Stomach (tissue), 9 donors: Measurements from ENCODE around the gene OR51B4. TPM values are rescaled to one million over a fixed set of nuclear protein-coding genes. Genes with fewer than 3 reads are reported as not detected.

Source experiments
- DNase-seq, 2 donors: peaks; one replicate each; pipeline versions ENCODE4 v3.0.0 to v3.0.0-alpha.2; 2013 to 2019
- H3K27ac ChIP-seq, 5 donors: fragments of 200-600 bp in 4 of 5; sonication (generic) in 4 of 5; one replicate each; pipeline ENCODE4 v1.5.1; 2013 to 2019; ENCODE audit warnings: mild to moderate bottlenecking in 1 of 5, moderate library complexity in 1 of 5
- H3K27me3 ChIP-seq, 3 donors: fragments of 200-600 bp; sonication (generic); one replicate each; pipeline ENCODE4 v1.5.1; 2017 to 2019; ENCODE audit warnings: mixed run types in 1 of 3
- H3K36me3 ChIP-seq, 4 donors: fragments of 200-600 bp; sonication (generic); 1 replicate in 3 of 4; 2 replicates in 1 of 4; pipeline ENCODE4 v1.5.1; 2016 to 2019
- H3K4me1 ChIP-seq, 4 donors: fragments of 200-600 bp; sonication (generic); one replicate each; pipeline ENCODE4 v1.5.1; 2016 to 2019
- H3K4me3 ChIP-seq, 4 donors: fragments of 200-600 bp; sonication (generic) in 3 of 4; one replicate each; pipeline ENCODE4 v1.5.1; 2016 to 2019; ENCODE audit warnings: mild to moderate bottlenecking in 1 of 4
- H3K9me3 ChIP-seq, 4 donors: fragments of 200-600 bp; sonication (generic); one replicate each; pipeline ENCODE4 v1.5.1; 2016 to 2019
- EP300 ChIP-seq: sonication (generic); formaldehyde crosslinking; IDR thresholded peaks from one replicate; pipeline ENCODE4 v1.6.1; 2017; ENCODE audit warnings: antibody characterized with exemption
- POLR2A ChIP-seq, 4 donors: fragments of 450-650 bp; IDR thresholded peaks; one replicate each; pipeline ENCODE4 v1.6.1; 2016; ENCODE audit warnings: antibody characterized with exemption in 4 of 4, control low read depth in 2 of 4, mild to moderate bottlenecking in 1 of 4, moderate library complexity in 1 of 4
- POLR2AphosphoS5 ChIP-seq, 3 donors: sonication (generic); formaldehyde crosslinking; IDR thresholded peaks; one replicate each; pipeline ENCODE4 v1.6.1; 2016; ENCODE audit warnings: antibody characterized with exemption in 3 of 3
- WGBS, 5 donors: extraction: QIAGEN DNeasy Blood & Tissue Kit in 3 of 5; methylation state at CpG; one replicate each; pipeline versions ENCODE4 v1.1.5 to v1.1.7; 2013 to 2018; 5-methylcytosine and 5-hydroxymethylcytosine counted together
- intact Hi-C: fragments of 100-400 bp; cut with DNase I; formaldehyde crosslinking; loops from one replicate; pipeline ENCODE4 v1.15.1; 2023; ENCODE audit warnings: low total_unique reads
- polyA plus RNA-seq, 3 donors: library from polyadenylated mRNA; stranded (reverse); fragments of 200-250 nt; gene quantifications; one replicate each; pipeline ENCODE4 v1.2.3, GENCODE V29; 2013
- total RNA-seq, 5 donors: library from RNA; depleted of rRNA; stranded (reverse); fragments of >200 nt; gene quantifications; one replicate each; pipeline versions ENCODE4 v1.1.0 to v1.2.3, GENCODE V29; 2014 to 2016
- TF ChIP-seq, protein P1 (sequence below), 7 experiments: fragments of 450-650 bp in 4 of 7; fragments of 200-600 bp in 3 of 7; sonication (generic) in 3 of 7; IDR thresholded peaks; one replicate each; pipeline ENCODE4 v1.5.1; 2016 to 2019; ENCODE audit warnings: antibody characterized with exemption in 7 of 7, control low read depth in 2 of 7, mild to moderate bottlenecking in 1 of 7
- donor health status: healthy with polysubstance abuse.
- donor health status: Bipolar disorder and iron deficiency.
- donor health status: healthy.

Gene OR51B4
- total and polyA plus RNA-seq, 8 donors, result not detected

DNA sequence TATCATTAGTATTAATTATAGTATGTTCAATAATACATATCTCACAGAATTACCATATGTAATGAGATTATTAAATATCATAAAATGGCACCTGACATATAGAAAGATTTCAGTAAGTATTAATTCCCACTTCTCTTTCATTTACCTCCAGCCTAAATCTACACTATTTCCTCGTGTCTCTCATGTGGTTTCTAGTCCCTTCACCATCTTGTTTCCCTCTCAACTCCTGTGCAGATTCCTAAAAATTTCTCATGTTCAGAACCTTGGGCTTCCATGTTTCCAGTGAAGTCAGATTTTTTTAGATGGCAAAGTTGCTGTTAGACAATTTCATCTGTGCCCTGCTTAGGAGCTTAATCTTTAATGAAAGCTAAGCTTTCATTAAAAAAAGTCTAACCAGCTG lies 17.9 kb downstream of the OR51B4 start:
- H3K4me3 ChIP-seq, result no peak overlapping the region
- no peaks in the 10 kb centered on the region for H3K4me1 ChIP-seq
- H3K27me3 ChIP-seq, result no peaks in the 10 kb centered on the region
- 60 to 78% (median 67%) methylated on average over 1 of the region's 1 CpG for WGBS, 5 donors
- H3K9me3 ChIP-seq, result no peaks in the 10 kb centered on the region
- no peak for TF ChIP-seq POLR2A (IDR thresholded peaks at IDR 0.05)
- TF ChIP-seq EP300, result no peak
- TF ChIP-seq POLR2AphosphoS5 (IDR thresholded peaks at IDR 0.05), result no peak
- TF ChIP-seq, protein P1, sequence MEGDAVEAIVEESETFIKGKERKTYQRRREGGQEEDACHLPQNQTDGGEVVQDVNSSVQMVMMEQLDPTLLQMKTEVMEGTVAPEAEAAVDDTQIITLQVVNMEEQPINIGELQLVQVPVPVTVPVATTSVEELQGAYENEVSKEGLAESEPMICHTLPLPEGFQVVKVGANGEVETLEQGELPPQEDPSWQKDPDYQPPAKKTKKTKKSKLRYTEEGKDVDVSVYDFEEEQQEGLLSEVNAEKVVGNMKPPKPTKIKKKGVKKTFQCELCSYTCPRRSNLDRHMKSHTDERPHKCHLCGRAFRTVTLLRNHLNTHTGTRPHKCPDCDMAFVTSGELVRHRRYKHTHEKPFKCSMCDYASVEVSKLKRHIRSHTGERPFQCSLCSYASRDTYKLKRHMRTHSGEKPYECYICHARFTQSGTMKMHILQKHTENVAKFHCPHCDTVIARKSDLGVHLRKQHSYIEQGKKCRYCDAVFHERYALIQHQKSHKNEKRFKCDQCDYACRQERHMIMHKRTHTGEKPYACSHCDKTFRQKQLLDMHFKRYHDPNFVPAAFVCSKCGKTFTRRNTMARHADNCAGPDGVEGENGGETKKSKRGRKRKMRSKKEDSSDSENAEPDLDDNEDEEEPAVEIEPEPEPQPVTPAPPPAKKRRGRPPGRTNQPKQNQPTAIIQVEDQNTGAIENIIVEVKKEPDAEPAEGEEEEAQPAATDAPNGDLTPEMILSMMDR (IDR thresholded peaks at IDR 0.05), result no peak
- intact Hi-C loops, result no loop called here
- no peak overlapping the region for H3K27ac ChIP-seq
- DNase-seq, result no peak
- no peaks in the 10 kb centered on the region for H3K36me3 ChIP-seq

GRCh38 chr11:5283086-5283485 lies 18.7 kb downstream of the OR51B4 start:
- Histone ChIP-seq H3K27ac (no peak overlapping the region), H3K4me1 (no peaks in the 10 kb centered on the region), H3K36me3 (no peaks in the 10 kb centered on the region), H3K4me3 (no peak overlapping the region), H3K9me3 (no peaks in the 10 kb centered on the region), H3K27me3 (no peaks in the 10 kb centered on the region)
- TF ChIP-seq POLR2A (IDR thresholded peaks at IDR 0.05) (no peak), EP300 (no peak), POLR2AphosphoS5 (IDR thresholded peaks at IDR 0.05) (no peak)
- TF ChIP-seq, protein P1 (IDR thresholded peaks at IDR 0.05), result no peak
- DNase-seq, result no peak
- WGBS, 5 donors, result 68 to 81% (median 78%) methylated on average over 3 of the region's 3 CpGs
- intact Hi-C loops, result no loop called here

DNA sequence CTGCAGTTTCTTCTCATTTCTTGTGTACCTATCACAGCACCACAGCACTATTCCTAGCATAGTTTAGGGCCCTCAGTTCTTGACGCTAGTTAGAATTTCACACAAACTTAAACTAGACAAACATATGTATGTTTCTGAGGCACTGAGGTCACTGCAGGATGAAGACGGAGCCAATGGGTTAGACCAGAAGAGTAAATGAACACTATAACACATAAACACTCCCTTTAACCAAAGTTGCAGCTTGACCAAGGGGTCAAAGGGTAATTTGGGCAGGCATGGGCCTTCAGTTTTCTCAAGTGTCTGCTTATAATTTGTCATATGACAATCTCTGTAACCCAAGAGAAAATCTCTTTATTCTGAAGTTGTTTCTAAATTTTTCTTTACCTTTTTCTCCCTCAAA lies 19.1 kb downstream of the OR51B4 start:
- DNase-seq, result no peak
- TF ChIP-seq EP300, result no peak
- no peak for TF ChIP-seq POLR2AphosphoS5 (IDR thresholded peaks at IDR 0.05)
- TF ChIP-seq POLR2A (IDR thresholded peaks at IDR 0.05), result no peak
- TF ChIP-seq, protein P1 (IDR thresholded peaks at IDR 0.05), result no peak
- no peak overlapping the region for H3K4me3 ChIP-seq
- H3K9me3 ChIP-seq, result no peaks in the 10 kb centered on the region
- H3K27ac ChIP-seq, result no peak overlapping the region
- H3K36me3 ChIP-seq, result no peaks in the 10 kb centered on the region
- no peaks in the 10 kb centered on the region for H3K4me1 ChIP-seq
- intact Hi-C loops, result no loop called here
- no peaks in the 10 kb centered on the region for H3K27me3 ChIP-seq
- 59 to 81% (median 72%) methylated on average over 2 of the region's 2 CpGs for whole genome bisulfite sequencing, 5 donors

- Histone ChIP-seq H3K4me3 (no peak overlapping the region), H3K9me3 (no peaks in the 10 kb centered on the region), H3K27ac (no peak overlapping the region), H3K36me3 (no peaks in the 10 kb centered on the region), H3K27me3 (no peaks in the 10 kb centered on the region), H3K4me1 (no peaks in the 10 kb centered on the region)
- TF ChIP-seq, protein P1 (IDR thresholded peaks at IDR 0.05), result no peak
- TF ChIP-seq POLR2AphosphoS5 (IDR thresholded peaks at IDR 0.05) (no peak), POLR2A (IDR thresholded peaks at IDR 0.05) (no peak), EP300 (no peak)
- no peak for DNase-seq
- intact Hi-C loops, result no loop called here
Observed at GRCh38 chr11:5281596-5281995, 20.1 kb downstream of the OR51B4 start.
